Ishikawa (cell line): ENCODE data around the gene CDK9.
A peak's percentile ranks its signal among the peaks of the same experiment; 100 is the strongest.

Experiments used
- CEBPB ChIP-seq: IDR thresholded peaks from 2 replicates; pipeline ENCODE4 v1.6.1; 2012
- CREB1 ChIP-seq: IDR thresholded peaks from 2 replicates; pipeline ENCODE4 v1.6.1; 2012; ENCODE audit warnings: low read depth
- EGR1 ChIP-seq: IDR thresholded peaks from 2 replicates; pipeline ENCODE4 v1.6.1; 2012
- EP300 ChIP-seq: IDR thresholded peaks from 2 replicates; pipeline ENCODE4 v1.6.1; 2012; ENCODE audit warnings: borderline replicate concordance
- FOXM1 ChIP-seq: IDR thresholded peaks from 2 replicates; pipeline ENCODE4 v1.6.1; 2012; ENCODE audit warnings: low read depth, borderline replicate concordance
- NFIC ChIP-seq: IDR thresholded peaks from 2 replicates; pipeline ENCODE4 v1.6.1; 2012
- RAD21 ChIP-seq: IDR thresholded peaks from 2 replicates; pipeline ENCODE4 v1.6.1; 2012; ENCODE audit warnings: low read depth
- TAF1 ChIP-seq: IDR thresholded peaks from 2 replicates; pipeline ENCODE4 v1.6.1; 2012; ENCODE audit warnings: low read depth, mild to moderate bottlenecking
- TCF12 ChIP-seq: IDR thresholded peaks from 2 replicates; pipeline ENCODE4 v1.6.1; 2012; ENCODE audit warnings: low read depth
- YY1 ChIP-seq: IDR thresholded peaks from 2 replicates; pipeline ENCODE4 v1.6.1; 2012; ENCODE audit warnings: low read depth
- ZBTB7A ChIP-seq: IDR thresholded peaks from 2 replicates; pipeline ENCODE4 v1.6.1; 2012; ENCODE audit warnings: low read depth
- TF ChIP-seq, protein P1 (sequence below): IDR thresholded peaks from 2 replicates; pipeline ENCODE4 v1.6.1; 2012
- TF ChIP-seq, protein P2 (sequence below): IDR thresholded peaks from 2 replicates; pipeline ENCODE4 v1.6.1; 2012; ENCODE audit warnings: low read depth, mild to moderate bottlenecking
- TF ChIP-seq, protein P3 (sequence below): IDR thresholded peaks from 2 replicates; pipeline ENCODE4 v1.6.1; 2012

Gene CDK9

DNA sequence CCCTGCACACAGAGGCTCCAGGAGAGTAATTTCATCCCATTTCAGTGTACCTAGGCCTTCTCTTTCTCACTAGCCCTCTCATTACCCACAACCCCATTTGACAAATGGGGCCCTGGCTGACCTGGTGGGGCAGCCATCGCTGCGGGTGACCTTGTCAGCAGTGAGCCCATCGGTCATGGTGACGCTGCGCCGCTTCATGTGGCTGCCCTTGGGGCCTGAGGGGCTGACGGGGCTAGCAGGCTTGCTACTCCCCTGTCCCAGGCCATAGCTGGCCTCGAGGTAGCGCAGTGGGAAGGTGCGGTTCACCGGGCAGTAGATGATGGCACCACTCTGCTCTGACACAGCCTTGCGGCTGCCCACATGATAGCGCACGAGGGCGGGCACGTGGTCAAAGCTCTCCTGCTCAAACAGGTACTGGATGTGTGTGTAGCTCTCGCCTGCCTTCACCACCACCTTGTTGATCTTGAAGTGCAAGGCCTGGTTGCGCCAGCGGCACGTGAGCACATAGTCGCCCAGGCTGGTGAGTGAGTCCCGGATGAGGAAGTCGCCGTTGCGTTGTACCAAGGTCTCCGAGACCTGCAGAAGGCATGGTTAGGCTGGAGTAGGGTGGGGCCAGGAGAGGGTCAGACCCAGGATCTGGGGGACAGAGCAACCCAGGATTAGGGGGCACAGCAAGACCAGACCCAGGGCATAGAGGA is 36.6 kb upstream of the CDK9 start:
- TF ChIP-seq, protein P1, sequence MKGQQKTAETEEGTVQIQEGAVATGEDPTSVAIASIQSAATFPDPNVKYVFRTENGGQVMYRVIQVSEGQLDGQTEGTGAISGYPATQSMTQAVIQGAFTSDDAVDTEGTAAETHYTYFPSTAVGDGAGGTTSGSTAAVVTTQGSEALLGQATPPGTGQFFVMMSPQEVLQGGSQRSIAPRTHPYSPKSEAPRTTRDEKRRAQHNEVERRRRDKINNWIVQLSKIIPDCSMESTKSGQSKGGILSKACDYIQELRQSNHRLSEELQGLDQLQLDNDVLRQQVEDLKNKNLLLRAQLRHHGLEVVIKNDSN = peak; percentile 12; the same call in 1 of the 2 replicates
- no peak for TF ChIP-seq TCF12

DNA sequence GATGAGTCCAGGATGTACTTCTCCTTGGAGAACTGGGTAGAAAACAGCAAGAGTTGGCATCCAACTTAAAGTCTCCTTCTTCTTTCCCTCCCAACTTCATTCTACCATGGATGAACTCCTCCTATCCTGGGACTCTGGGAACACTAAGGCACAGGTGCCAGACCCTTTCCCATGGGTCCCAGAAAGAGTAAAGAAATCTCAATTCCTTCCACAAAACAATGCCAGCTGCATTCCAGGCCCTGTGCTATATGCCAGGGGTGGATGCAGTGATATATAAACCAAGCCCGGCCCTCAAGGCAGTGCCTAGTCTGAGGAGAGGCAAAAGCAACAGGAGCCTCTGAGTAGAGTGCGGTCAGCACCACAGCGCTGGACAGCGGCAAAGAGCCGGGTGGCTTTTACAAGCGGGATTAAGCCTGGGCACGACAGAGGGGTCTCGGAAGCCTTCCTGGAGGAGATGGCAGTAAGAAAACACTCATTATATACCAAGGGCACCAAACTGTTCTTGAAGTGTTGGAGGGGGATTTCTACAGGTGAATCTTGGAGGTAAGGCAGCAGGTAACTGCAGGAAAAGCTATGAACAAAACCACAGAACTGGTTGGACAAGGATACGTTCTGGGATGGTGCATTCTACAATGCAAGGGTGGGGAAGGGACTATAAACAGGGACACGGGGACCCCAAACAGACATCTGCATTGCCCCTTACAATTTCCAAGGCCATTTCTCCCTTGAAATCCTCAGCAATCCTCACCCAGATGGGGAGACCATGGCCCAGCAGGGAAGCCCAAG is 34.4 kb upstream of the CDK9 start:
- no peak for TF ChIP-seq EP300
- TF ChIP-seq, protein P2, sequence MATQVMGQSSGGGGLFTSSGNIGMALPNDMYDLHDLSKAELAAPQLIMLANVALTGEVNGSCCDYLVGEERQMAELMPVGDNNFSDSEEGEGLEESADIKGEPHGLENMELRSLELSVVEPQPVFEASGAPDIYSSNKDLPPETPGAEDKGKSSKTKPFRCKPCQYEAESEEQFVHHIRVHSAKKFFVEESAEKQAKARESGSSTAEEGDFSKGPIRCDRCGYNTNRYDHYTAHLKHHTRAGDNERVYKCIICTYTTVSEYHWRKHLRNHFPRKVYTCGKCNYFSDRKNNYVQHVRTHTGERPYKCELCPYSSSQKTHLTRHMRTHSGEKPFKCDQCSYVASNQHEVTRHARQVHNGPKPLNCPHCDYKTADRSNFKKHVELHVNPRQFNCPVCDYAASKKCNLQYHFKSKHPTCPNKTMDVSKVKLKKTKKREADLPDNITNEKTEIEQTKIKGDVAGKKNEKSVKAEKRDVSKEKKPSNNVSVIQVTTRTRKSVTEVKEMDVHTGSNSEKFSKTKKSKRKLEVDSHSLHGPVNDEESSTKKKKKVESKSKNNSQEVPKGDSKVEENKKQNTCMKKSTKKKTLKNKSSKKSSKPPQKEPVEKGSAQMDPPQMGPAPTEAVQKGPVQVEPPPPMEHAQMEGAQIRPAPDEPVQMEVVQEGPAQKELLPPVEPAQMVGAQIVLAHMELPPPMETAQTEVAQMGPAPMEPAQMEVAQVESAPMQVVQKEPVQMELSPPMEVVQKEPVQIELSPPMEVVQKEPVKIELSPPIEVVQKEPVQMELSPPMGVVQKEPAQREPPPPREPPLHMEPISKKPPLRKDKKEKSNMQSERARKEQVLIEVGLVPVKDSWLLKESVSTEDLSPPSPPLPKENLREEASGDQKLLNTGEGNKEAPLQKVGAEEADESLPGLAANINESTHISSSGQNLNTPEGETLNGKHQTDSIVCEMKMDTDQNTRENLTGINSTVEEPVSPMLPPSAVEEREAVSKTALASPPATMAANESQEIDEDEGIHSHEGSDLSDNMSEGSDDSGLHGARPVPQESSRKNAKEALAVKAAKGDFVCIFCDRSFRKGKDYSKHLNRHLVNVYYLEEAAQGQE = peak; percentile 97

DNA sequence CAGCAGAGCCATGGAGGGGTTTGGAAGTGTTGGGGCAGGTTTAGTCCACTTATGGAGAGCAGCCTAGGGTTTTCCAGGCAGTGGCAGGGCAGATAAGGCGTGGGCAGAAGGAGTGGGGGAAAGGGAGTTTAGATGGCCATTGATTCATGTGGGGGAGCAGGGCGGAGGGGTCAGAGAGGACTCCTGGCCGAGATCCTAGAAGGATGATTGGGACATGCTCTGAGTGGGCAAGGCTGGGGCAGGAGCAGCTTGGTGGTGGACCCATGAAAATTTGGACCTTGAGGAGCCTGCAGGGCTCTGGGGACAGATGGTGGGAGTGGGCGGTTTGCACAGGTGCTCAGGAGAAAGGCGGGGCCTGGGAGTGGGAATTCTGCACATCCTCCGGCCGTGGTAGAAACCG is 32.7 kb upstream of the CDK9 start:
- TF ChIP-seq EP300 = no peak
- TF ChIP-seq TCF12 = no peak
- no peak for TF ChIP-seq CEBPB
- no peak for TF ChIP-seq EGR1
- TF ChIP-seq RAD21 = no peak
- TF ChIP-seq CREB1 = no peak
- TF ChIP-seq, protein P3, sequence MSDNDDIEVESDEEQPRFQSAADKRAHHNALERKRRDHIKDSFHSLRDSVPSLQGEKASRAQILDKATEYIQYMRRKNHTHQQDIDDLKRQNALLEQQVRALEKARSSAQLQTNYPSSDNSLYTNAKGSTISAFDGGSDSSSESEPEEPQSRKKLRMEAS = no peak
- TF ChIP-seq, protein P1 = no peak
- no peak for TF ChIP-seq FOXM1

DNA sequence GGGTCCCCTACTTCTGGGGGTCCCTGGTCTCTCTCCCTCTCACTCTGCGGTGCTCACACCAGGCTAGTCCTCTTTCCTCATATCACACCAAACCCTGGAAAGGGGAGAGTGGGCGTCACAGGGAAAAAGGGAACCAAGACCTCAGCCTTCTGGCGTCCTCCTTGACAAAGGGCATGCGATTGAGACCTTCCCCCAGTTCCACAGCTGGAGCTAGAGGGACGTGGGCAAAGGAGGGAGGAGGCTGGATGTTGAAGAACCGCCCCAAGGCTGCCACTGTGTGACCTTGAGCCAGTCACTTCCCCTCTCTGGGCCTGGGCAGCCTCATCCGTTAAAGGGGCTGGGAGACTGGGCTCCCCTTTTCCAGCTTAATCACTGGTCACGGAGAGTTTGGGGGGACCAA is 32.2 kb upstream of the CDK9 start:
- no peak for TF ChIP-seq FOXM1

DNA sequence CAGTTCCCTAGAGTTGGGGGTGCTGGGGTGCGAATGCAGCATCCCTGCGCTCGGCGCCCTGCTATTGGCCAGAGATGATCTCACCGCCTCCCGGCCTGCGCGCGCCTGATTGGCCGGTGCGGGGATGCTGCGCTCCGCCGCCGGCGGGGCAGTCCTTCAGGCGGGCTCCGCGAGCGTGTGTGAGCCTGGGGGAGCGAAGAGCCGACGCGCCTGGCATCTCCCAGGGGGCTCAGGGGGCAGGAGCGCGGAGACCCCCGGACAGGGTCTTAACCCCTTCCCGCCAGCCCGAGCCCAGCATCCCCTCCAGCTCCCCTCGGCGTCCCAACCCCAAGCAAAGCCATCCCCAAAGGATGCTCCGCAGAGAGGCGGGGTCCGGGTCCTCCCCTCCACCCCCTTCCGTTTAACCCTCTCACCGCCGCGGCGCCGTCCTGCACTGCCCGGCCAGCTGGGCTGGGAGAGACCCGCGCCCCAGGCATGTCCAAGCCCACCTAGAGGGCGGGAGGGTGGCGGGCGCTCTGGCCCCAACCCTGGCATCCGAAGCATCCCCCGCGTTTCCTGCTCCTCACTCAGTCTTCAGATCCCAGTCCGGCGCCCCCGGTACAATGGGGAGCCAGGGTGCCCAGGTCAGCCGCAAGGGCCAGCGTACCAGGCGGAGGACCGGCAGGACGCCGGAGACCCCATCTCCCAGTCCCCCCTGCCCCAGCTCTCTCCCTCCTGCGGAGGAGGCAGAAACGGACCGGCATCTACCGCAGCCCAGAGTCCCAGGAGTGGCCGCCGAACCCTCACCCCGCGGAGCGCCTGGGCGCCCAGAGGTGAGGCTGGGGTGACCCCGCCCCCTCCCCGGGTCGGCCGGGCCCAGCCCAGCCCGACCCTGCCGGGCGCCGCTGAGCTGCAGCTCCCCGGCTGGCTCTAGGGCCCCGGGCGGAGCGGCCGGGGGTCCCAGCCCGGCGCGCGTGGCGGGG is 31.5 kb upstream of the CDK9 start:
- TF ChIP-seq YY1 (no peak), CREB1 (no peak), TCF12 (no peak)

DNA sequence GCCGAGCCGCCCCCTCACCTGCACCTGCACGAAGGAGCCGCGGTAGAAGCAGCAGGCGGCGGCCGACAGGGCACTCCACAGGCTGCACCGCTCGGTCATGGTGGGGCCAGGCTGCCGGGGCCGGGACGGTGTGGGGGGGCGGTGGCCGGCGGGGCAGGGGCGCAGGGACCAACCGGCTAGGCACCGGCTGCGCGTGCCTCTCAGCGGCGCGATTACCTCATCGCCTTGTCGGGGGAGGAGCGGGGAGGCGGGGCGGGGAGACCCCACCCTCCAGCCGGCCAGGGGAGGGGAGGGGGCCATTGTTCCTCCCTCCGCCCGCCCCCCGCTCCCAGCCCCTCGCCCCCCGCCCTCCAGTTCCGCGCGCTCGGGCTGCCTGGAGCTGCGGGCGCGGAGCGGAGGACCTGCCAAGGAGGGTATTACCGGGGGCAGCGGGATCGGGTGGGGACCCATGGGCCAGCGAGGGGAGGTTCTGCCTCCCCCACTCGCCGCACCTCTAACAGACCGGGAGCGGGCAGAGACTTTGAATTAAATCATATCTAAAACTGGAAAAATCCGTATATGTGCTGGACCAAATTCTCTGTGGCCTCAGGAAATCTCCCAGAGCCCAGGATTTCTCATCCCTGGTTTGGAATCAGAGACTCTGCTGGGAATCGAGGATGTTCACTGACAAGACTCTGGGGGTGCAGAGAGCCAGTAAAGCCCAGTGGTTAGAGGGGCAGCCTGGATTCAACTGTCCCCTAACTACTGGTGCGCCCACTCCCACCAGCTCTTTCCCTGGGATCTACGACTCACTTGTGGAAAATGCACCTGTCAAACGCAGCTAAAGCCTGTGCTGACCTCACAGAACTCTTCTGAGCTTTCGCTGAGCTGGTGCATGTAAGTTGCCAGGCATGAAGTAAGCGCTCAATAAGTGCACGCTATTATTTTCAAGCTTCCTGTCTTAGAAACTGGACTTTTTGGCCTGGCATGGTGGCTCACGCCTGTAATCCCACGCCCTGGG is 30.5 kb upstream of the CDK9 start:
- no peak for TF ChIP-seq TAF1
- TF ChIP-seq, protein P1 = no peak
- TF ChIP-seq, protein P2 = no peak
- no peak for TF ChIP-seq EGR1
- TF ChIP-seq, protein P3 = no peak
- TF ChIP-seq CREB1 = no peak
- TF ChIP-seq RAD21 = no peak
- no peak for TF ChIP-seq ZBTB7A
- TF ChIP-seq FOXM1 = no peak
- no peak for TF ChIP-seq CEBPB
- no peak for TF ChIP-seq EP300
- no peak for TF ChIP-seq NFIC
- TF ChIP-seq TCF12 = no peak
